GM12892 (cell line): Measurements from ENCODE around the gene NOSIP.

Source experiments
- POLR2A ChIP-seq: IDR thresholded peaks from 2 replicates; pipeline ENCODE4 v1.6.1; 2011; ENCODE audit warnings: low read depth, low read length, control low read depth
- POLR2AphosphoS5 ChIP-seq: IDR thresholded peaks from 2 replicates; pipeline ENCODE4 v1.6.1; 2011; ENCODE audit warnings: low read depth, low read length, control low read depth

DNA sequence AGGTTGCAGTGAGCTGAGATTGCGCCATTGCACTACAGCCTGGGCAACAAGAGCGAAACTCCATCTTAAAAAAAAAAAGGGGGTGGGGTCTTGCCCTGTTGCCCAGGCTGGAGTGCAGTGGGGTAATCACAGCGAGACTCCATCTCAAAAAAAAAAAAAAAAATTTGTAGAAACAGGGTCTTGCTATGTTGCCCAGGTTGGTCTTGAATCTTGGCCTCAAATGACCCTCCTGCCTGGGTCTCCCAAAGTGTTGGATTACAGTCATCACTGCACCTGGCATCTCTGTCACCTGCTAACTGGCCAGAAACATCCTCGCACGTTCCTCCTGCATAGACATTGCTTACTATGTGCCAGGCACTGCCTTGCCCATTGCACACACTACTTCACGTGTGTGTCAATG, 38.4 kb downstream of the NOSIP start:
- no peak for TF ChIP-seq POLR2AphosphoS5
- no peak for TF ChIP-seq POLR2A
